GM21786 (cell line): ENCODE data around the gene BMF.
"Not testable (repeated sequence)": the region's sequence is repeated elsewhere in the genome, so short reads cannot be mapped to it uniquely, and the experiment has no call there.

Experiments used
- ATAC-seq: cut with Tn5 transposase; IDR thresholded peaks from one replicate; pipeline ENCODE4 v1.9.1; 2021; ENCODE audit not compliant: unreplicated experiment

The BMF gene

GRCh38 chr15:40128766-40129660 lies 20.3 kb upstream of the BMF start:
- no peak for ATAC-seq

- no peak for ATAC-seq
Observed at GRCh38 chr15:40125950-40126349, 17.3 kb upstream of the BMF start.

DNA sequence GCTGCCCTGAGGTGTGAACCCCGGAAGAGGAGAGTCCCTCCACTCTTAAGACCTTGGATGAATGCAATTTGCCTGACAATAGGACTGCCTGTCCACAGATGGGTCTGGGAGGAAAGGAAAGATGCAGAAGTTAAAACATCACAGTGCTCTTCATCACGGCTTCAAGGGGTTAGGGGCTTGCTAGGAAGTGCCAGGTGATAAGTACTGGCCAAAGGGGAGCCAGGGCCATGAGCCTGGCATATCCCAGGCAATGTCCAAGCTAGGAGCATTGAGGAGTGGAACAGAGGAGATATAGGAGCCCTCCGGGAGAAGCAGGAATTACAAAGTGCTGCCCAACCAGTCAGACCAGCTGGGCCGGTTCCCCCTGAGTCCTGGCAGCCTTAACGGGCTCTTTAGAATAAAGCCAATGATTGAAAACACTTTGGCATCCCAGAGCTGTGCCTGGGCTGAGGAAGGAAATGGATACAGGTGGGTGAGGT lies 16.2 kb upstream of the BMF start:
- ATAC-seq: not testable (repeated sequence)

DNA sequence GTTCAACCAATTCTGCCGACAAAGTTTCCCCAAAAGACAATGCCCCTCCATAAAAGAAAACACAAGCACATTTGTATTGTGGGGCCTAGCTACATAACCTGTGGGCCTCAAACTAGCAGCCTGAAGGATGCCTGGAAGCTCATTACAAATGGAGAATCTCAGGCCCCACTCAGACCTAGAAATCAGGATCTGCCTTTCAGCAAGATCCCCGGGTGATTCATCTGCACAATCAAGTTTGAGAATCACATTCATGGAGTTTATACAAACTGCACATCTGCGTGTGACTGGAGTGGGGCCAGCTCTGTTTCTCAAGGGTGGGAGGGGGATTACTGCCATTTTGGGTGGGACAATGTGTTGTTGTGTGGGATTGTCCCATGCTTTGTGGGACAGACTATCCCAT lies 15.7 kb upstream of the BMF start:
- not testable (repeated sequence) for ATAC-seq

GRCh38 chr15:40123863-40124262 lies 15.2 kb upstream of the BMF start:
- ATAC-seq: not testable (repeated sequence)

DNA sequence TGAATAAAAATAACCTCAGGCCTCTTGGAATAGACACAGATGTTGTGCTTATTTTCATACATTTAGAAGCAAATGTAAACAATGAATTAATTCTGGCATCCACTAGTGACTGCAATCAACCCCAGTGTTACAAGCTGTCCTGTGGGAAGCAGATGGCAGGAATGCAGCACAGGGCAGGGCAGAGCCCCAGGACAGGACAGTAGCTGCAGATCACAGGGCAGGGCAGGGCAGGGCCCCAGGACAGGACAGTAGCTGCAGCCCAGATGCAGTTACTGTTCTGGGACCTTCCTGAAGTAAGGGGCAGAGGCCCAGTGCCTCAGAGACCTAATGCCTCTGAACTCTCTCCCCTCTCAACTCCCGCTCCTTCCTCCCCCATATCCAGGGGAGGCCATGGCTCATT lies 14.3 kb upstream of the BMF start:
- not testable (repeated sequence) for ATAC-seq

DNA sequence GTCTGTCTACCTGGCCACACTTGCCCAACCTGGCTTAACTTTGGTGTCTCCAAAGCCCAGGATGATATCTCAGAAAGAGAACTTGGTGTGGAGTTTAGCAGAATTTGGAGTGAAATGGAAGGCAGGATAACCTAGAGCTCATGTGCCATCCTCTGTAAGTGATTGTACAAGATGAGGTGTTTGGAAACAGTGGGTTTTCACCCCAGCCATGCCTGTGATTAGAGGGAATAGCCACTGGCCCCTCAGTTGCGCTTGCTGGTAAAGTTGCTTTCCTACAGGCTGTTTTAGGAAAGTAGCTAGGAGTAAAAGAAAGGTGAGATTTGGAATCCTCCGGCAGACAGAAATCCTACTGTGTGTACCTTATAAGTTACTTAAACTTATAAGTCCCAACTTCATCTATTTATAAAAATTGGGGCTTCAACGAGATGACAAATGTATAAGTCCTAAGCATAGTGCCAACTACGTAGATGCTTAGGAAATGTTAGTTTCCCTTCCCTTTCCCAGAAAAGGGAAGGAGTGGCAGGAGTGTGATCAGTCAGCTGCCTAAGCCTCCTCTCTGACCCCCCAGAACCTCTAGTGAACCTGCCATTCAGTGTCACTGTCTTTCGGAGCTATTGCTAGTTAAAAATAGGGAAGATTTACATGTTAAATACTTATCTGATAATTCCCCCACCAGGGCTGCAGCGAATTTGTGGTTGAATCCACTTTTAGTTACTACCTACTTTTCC lies 13.4 kb upstream of the BMF start:
- no peak for ATAC-seq

GRCh38 chr15:40118473-40118872 lies 9.8 kb upstream of the BMF start:
- ATAC-seq: no peak

GRCh38 chr15:40115670-40116093 lies 7.0 kb upstream of the BMF start:
- ATAC-seq: peak; percentile 95

- ATAC-seq: not testable (repeated sequence)
Observed at GRCh38 chr15:40115106-40115505, 6.4 kb upstream of the BMF start.

DNA sequence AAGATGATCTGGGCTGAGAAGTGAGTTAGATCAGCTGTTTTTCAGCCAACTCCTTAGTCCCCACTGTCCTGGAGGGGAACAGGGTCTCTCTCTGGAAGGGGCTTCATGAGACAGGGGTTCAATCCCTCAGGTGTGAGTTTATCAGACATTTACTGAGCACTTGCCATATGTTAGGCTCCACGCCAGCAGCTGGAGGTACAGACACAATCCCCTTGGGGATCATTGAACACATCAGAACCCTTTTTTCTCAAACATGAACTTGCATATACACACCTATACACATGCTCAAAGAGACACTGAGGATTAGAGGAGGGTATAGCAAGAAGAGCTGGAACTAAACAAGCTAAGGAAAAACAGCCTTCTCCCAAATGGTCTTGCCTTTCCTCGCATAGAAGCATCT lies 5.5 kb upstream of the BMF start:
- no peak for ATAC-seq

GRCh38 chr15:40112789-40113188 lies 4.1 kb upstream of the BMF start:
- ATAC-seq: no peak

- ATAC-seq: no peak
Observed at GRCh38 chr15:40111888-40112287, 3.2 kb upstream of the BMF start.

GRCh38 chr15:40110866-40111550 lies 2.3 kb upstream of the BMF start:
- ATAC-seq: no peak

DNA sequence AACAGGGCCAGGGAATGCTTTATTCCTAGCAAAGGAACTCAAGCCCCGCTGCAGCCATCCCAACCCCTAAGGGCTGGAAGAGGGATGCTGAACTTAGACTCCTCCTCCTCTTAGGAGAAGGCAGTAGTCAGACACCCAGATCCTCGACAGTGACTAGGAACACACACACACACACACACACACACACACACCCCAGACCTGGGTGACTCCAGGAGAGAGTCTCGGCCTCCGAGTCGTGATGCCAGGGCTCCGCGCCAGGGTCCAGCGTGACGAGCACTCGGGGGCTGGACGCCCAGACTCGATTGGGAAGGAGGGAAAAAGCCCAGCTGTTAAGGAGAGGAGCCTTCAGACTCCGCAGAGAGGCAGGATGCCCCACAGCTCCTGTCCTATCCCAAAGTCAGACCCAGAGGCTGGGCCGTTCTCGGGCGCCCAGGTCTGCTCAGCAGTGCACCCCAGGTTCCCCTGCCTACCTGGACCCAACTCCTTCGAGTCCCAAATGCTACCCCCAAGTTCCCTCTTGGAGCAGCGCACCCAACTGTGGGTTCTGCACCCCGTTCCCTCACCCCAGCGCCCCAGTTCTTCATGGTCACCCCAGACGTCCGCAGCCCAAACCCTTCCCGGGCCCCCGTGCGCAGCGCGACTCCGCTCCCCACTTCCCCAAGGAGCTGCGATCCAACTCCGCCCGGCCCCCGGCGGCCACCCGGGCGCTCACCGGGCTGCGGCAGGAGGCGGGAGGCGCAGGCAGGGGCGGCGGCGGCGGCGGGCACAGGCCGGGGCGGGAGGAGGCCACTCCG lies 421 bp downstream of the BMF start:
- ATAC-seq: no peak

DNA sequence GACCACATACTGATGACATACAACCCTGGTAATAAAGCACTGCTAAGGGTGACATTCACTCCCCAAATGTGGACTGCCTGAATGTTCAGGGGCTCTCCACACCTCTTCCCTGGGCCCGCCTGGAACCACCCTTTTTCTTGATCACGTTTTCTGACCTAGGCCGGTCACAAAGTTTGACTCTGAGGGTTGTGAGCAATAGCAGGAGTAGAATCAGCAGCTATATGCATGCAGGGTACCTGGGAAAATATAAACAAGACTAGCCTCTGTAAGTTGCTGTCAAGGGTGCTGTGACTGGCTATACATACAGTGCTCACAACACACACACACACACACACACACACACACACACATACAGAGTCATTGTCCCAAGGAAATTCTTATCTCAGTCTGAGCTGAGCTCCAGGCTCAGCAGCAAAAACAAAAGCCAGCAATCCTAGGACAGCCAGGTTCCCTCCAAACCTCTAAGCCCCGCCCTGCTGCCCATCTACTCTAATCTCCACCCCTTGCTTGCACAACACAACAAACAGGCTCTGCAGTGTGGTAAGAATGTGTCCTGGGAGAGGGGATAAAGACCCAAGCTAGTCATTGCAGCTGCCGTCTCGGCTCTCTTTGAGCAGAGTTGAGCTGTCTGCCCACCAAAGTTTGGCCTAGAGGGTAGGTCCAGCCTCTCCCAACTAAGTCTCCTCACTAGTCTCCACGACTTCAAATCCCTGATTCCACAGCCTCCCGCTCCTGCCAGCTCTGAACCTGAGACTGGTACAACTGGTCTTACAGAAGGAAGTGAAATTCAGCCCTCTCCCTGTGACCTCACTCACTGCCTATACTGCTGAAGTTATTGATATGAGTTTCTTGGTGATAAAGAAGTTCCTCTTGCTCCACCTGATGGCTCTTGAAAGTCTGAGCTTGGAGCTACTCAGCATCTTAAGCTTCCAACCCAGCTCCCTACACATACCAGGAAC lies 2.2 kb downstream of the BMF start:
- peak; percentile 42 for ATAC-seq

GRCh38 chr15:40105517-40106202 lies 3.0 kb downstream of the BMF start:
- ATAC-seq: no peak

DNA sequence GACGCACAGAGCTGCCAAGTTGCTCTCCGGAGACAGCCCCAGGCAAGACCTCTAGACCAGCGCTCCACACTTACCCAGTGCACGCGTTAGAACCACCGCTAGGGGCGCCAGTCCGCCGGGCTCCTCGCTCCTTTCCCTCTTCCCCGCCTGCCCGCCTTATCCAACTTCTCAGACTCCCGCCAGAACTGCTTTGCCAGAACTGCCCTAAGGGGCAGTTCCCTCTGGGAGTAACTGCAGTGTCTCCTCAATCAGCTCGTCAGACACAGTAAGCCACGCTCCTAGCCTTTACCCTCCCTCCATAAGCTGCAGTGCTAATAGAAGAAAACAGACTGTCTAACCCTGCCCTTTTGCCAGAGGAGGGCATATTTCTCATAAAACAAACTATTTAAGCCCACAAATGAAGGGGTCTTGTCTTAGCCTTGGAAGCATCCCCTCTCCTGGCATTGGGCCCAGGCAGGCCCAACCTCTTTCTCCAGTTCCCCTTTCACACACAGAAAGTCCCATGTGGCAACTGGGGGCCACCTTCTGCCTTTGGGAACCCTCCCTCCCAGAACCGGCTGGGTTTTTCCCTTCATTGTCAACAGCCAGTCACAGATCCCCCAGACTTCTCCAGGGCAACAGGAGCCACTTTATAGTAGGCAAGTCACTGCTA lies 3.7 kb downstream of the BMF start:
- no peak for ATAC-seq
